GM12878 (cell line): ENCODE measurements around the gene CDC42BPB. TPM values are rescaled to one million over a fixed set of nuclear protein-coding genes. Genes with fewer than 3 reads are reported as not detected.

Experiments
- HDGF ChIP-seq: fragments of 450-650 bp; IDR thresholded peaks from 2 replicates; pipeline ENCODE4 v1.6.1; 2016; ENCODE audit warnings: antibody characterized with exemption
- IKZF2 ChIP-seq, 2 experiments: fragments of 450-650 bp; IDR thresholded peaks; 2 replicates each; pipeline ENCODE4 v1.6.1; 2017; ENCODE audit warnings: mild to moderate bottlenecking in 2 of 2, moderate library complexity in 2 of 2
- MEF2A ChIP-seq: IDR thresholded peaks from 2 replicates; pipeline ENCODE4 v1.6.1; 2011; ENCODE audit warnings: low read depth, mild to moderate bottlenecking, low read length, moderate library complexity; ENCODE audit not compliant: insufficient read depth
- MEF2B ChIP-seq: fragments of 450-650 bp; IDR thresholded peaks from 2 replicates; pipeline ENCODE4 v1.6.1; 2018; ENCODE audit warnings: mild to moderate bottlenecking, moderate library complexity; ENCODE audit not compliant: partially characterized antibody, poor library complexity, severe bottlenecking
- NBN ChIP-seq: fragments of 450-650 bp; IDR thresholded peaks from 2 replicates; pipeline ENCODE4 v1.6.1; 2016
- NFXL1 ChIP-seq: fragments of 450-650 bp; IDR thresholded peaks from 2 replicates; pipeline ENCODE4 v1.6.1; 2017; ENCODE audit warnings: antibody characterized with exemption, mild to moderate bottlenecking, borderline replicate concordance
- SPI1 ChIP-seq: IDR thresholded peaks from 2 replicates; pipeline ENCODE4 v1.6.1; 2011; ENCODE audit warnings: low read depth, mild to moderate bottlenecking, low read length, moderate library complexity, borderline replicate concordance; ENCODE audit not compliant: insufficient read depth
- YY1 ChIP-seq: IDR thresholded peaks from 2 replicates; pipeline ENCODE4 v1.6.1; 2011; ENCODE audit warnings: low read depth, mild to moderate bottlenecking, low read length
- ZNF207 ChIP-seq: fragments of 450-650 bp; IDR thresholded peaks from 2 replicates; pipeline ENCODE4 v1.6.1; 2014; ENCODE audit warnings: antibody characterized with exemption, mild to moderate bottlenecking, borderline replicate concordance
- polyA plus RNA-seq, 11 experiments: library from polyadenylated mRNA; depleted of rRNA in 4 of 11; unstranded in 6 of 11; stranded (reverse) in 5 of 11; fragments of >200 nt; fragmentation: Nextera tagmentation in 4 of 11; fragmentation: Illumina TruSeq in 1 of 11; extraction: Ambion mirVana in 4 of 11; extraction: Trizol in 1 of 11; gene quantifications; 1 replicate in 1 of 11; 2 replicates in 10 of 11; pipeline versions ENCODE4 v1.2.1 to v1.2.3, GENCODE V29; 2011 to 2016; ENCODE audit warnings: inconsistent platforms in 2 of 11, missing spikeins in 2 of 11, low read depth in 1 of 11
- total RNA-seq, 4 experiments: library from RNA; depleted of rRNA in 3 of 4; stranded (reverse); fragments of >200 nt in 3 of 4; fragmentation: Illumina TruSeq in 1 of 4; extraction: Trizol in 1 of 4; gene quantifications; 2 replicates each; pipeline versions ENCODE4 v1.2.1 to v1.2.3, GENCODE V29; 2013 to 2021
- TF ChIP-seq, protein P1 (sequence below): IDR thresholded peaks from 2 replicates; pipeline ENCODE4 v1.6.1; 2011; ENCODE audit warnings: low read depth, mild to moderate bottlenecking, low read length, moderate library complexity, borderline replicate concordance; ENCODE audit errors: extremely low read depth
- TF ChIP-seq, protein P2 (sequence below): fragments of 450-650 bp; conservative IDR thresholded peaks from 2 replicates; pipeline ENCODE4 v1.6.1; 2017; ENCODE audit warnings: mild to moderate bottlenecking, moderate library complexity
- TF ChIP-seq, protein P3 (sequence below): fragments of 450-650 bp; formaldehyde crosslinking; IDR thresholded peaks from 2 replicates; pipeline ENCODE4 v1.4.0; 2022; ENCODE audit warnings: mild to moderate bottlenecking, moderate library complexity
- TF ChIP-seq, protein P4 (sequence below): fragments of 450-650 bp; IDR thresholded peaks from 2 replicates; pipeline ENCODE4 v1.6.1; 2016; ENCODE audit warnings: mild to moderate bottlenecking, moderate library complexity, borderline replicate concordance
- TF ChIP-seq, protein P5 (sequence below): fragments of 450-650 bp; formaldehyde crosslinking; IDR thresholded peaks from 2 replicates; pipeline ENCODE4 v1.5.0; 2022; ENCODE audit warnings: mild to moderate bottlenecking, missing genetic modification characterization

The CDC42BPB gene
- total and polyA plus RNA-seq, 10 of the 15 experiments (the other 5 are each of a cell fraction or from before 2014, with no cell fraction given): 0.42 to 22.1 (median 13.3) TPM

DNA sequence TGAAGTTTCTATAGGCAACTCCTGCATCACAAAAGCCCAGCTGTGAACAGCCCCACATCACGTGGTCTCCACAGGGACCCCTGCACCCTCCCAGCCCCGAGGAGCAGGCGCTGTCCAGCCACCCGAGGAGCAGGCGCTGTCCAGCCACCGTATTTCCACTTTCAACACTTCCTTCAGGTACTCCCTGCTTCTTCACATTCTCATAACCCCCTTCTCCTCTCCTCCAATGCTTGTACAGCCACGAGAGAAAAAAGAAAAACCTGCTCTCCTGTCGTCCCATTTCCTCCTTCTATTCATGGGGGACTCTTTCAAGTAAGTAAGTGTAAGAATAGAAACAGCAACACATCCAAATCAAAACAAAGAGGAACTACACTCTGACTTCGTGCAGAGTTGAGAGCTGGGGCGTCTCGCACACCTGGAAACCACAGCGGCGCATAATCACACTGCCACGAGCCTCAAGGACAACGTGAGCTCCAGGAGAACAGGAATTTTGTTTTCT is 11.9 kb downstream of the CDC42BPB start (continued):
- TF ChIP-seq SPI1 (peak; percentile 41; the same call in 1 of the 2 replicates), YY1 (no peak), NFXL1 (no peak), NBN (peak; percentile 75), IKZF2 (IDR thresholded peaks at IDR 0.05) (peak; percentile 57 to 61; a peak in 3 of 4 replicates), ZNF207 (no peak), MEF2B (peak; percentile 55), MEF2A (0 out of 2 replicates have a peak, but pooled peaks have one; percentile 50), HDGF (no peak)
- TF ChIP-seq, protein P1, sequence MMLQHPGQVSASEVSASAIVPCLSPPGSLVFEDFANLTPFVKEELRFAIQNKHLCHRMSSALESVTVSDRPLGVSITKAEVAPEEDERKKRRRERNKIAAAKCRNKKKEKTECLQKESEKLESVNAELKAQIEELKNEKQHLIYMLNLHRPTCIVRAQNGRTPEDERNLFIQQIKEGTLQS: no peak
- TF ChIP-seq, protein P2, sequence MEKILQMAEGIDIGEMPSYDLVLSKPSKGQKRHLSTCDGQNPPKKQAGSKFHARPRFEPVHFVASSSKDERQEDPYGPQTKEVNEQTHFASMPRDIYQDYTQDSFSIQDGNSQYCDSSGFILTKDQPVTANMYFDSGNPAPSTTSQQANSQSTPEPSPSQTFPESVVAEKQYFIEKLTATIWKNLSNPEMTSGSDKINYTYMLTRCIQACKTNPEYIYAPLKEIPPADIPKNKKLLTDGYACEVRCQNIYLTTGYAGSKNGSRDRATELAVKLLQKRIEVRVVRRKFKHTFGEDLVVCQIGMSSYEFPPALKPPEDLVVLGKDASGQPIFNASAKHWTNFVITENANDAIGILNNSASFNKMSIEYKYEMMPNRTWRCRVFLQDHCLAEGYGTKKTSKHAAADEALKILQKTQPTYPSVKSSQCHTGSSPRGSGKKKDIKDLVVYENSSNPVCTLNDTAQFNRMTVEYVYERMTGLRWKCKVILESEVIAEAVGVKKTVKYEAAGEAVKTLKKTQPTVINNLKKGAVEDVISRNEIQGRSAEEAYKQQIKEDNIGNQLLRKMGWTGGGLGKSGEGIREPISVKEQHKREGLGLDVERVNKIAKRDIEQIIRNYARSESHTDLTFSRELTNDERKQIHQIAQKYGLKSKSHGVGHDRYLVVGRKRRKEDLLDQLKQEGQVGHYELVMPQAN: peak; percentile 88
- TF ChIP-seq, protein P3, sequence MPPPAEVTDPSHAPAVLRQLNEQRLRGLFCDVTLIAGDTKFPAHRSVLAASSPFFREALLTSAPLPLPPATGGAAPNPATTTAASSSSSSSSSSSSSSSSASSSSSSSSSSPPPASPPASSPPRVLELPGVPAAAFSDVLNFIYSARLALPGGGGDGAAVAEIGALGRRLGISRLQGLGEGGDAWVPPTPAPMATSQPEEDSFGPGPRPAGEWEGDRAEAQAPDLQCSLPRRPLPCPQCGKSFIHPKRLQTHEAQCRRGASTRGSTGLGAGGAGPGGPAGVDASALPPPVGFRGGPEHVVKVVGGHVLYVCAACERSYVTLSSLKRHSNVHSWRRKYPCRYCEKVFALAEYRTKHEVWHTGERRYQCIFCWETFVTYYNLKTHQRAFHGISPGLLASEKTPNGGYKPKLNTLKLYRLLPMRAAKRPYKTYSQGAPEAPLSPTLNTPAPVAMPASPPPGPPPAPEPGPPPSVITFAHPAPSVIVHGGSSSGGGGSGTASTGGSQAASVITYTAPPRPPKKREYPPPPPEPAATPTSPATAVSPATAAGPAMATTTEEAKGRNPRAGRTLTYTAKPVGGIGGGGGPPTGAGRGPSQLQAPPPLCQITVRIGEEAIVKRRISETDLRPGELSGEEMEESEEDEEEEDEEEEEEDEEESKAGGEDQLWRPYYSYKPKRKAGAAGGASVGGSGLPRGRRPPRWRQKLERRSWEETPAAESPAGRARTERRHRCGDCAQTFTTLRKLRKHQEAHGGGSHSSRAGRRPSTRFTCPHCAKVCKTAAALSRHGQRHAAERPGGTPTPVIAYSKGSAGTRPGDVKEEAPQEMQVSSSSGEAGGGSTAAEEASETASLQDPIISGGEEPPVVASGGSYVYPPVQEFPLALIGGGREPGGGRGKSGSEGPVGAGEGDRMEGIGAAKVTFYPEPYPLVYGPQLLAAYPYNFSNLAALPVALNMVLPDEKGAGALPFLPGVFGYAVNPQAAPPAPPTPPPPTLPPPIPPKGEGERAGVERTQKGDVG (CRISPR knock-in tag): no peak
- TF ChIP-seq, protein P4, sequence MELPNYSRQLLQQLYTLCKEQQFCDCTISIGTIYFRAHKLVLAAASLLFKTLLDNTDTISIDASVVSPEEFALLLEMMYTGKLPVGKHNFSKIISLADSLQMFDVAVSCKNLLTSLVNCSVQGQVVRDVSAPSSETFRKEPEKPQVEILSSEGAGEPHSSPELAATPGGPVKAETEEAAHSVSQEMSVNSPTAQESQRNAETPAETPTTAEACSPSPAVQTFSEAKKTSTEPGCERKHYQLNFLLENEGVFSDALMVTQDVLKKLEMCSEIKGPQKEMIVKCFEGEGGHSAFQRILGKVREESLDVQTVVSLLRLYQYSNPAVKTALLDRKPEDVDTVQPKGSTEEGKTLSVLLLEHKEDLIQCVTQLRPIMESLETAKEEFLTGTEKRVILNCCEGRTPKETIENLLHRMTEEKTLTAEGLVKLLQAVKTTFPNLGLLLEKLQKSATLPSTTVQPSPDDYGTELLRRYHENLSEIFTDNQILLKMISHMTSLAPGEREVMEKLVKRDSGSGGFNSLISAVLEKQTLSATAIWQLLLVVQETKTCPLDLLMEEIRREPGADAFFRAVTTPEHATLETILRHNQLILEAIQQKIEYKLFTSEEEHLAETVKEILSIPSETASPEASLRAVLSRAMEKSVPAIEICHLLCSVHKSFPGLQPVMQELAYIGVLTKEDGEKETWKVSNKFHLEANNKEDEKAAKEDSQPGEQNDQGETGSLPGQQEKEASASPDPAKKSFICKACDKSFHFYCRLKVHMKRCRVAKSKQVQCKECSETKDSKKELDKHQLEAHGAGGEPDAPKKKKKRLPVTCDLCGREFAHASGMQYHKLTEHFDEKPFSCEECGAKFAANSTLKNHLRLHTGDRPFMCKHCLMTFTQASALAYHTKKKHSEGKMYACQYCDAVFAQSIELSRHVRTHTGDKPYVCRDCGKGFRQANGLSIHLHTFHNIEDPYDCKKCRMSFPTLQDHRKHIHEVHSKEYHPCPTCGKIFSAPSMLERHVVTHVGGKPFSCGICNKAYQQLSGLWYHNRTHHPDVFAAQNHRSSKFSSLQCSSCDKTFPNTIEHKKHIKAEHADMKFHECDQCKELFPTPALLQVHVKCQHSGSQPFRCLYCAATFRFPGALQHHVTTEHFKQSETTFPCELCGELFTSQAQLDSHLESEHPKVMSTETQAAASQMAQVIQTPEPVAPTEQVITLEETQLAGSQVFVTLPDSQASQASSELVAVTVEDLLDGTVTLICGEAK: peak; percentile 82
- TF ChIP-seq, protein P5, sequence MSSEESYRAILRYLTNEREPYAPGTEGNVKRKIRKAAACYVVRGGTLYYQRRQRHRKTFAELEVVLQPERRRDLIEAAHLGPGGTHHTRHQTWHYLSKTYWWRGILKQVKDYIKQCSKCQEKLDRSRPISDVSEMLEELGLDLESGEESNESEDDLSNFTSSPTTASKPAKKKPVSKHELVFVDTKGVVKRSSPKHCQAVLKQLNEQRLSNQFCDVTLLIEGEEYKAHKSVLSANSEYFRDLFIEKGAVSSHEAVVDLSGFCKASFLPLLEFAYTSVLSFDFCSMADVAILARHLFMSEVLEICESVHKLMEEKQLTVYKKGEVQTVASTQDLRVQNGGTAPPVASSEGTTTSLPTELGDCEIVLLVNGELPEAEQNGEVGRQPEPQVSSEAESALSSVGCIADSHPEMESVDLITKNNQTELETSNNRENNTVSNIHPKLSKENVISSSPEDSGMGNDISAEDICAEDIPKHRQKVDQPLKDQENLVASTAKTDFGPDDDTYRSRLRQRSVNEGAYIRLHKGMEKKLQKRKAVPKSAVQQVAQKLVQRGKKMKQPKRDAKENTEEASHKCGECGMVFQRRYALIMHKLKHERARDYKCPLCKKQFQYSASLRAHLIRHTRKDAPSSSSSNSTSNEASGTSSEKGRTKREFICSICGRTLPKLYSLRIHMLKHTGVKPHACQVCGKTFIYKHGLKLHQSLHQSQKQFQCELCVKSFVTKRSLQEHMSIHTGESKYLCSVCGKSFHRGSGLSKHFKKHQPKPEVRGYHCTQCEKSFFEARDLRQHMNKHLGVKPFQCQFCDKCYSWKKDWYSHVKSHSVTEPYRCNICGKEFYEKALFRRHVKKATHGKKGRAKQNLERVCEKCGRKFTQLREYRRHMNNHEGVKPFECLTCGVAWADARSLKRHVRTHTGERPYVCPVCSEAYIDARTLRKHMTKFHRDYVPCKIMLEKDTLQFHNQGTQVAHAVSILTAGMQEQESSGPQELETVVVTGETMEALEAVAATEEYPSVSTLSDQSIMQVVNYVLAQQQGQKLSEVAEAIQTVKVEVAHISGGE: no peak
